Kidney (tissue), 14 donors: Measurements from ENCODE around the gene ABRACL. TPM values are rescaled to one million over a fixed set of nuclear protein-coding genes. Genes with fewer than 3 reads are reported as not detected.

Experiments used
- DNase-seq, 5 donors: peaks; one replicate each; pipeline ENCODE4 v3.0.0-alpha.2; 2013 to 2020
- FAIRE-seq: peaks from 2 replicates; lab custom pipeline; 2012; peaks lifted over from hg19 to GRCh38; lab: Jason Lieb, UNC
- H3K27ac ChIP-seq, 2 donors: one replicate each; pipeline ENCODE4 v1.7.0; 2013; ENCODE audit warnings: low read depth in 2 of 2, low read length in 2 of 2, inconsistent platforms in 1 of 2
- H3K27me3 ChIP-seq: one replicate; pipeline ENCODE4 v1.7.1; 2013; ENCODE audit warnings: low read length, inconsistent platforms; ENCODE audit not compliant: control insufficient read depth, insufficient read depth
- H3K36me3 ChIP-seq, 3 donors: one replicate each; pipeline versions ENCODE4 v1.7.0 to v1.7.1; 2013; ENCODE audit warnings: low read length in 3 of 3, control low read depth in 1 of 3, inconsistent platforms in 1 of 3; ENCODE audit not compliant: insufficient read depth in 3 of 3, control insufficient read depth in 2 of 3
- H3K4me1 ChIP-seq, 3 donors: one replicate each; pipeline versions ENCODE4 v1.7.0 to v1.7.1; 2013; ENCODE audit warnings: low read length in 3 of 3, inconsistent platforms in 1 of 3, low read depth in 1 of 3; ENCODE audit not compliant: control insufficient read depth in 2 of 3, insufficient read depth in 2 of 3
- H3K4me3 ChIP-seq, 3 donors: one replicate each; pipeline versions ENCODE4 v1.7.0 to v1.8.1; 2013; ENCODE audit warnings: low read length in 3 of 3, control low read depth in 1 of 3, inconsistent platforms in 1 of 3
- H3K9ac ChIP-seq, 3 donors: one replicate each; pipeline versions ENCODE4 v1.7.0 to v1.7.1; 2013; ENCODE audit warnings: low read length in 3 of 3, control low read depth in 1 of 3, inconsistent platforms in 1 of 3
- H3K9me3 ChIP-seq, 3 donors: one replicate each; pipeline versions ENCODE4 v1.7.0 to v1.7.1; 2013; ENCODE audit warnings: low read length in 3 of 3, control low read depth in 1 of 3, inconsistent platforms in 1 of 3; ENCODE audit not compliant: control insufficient read depth in 2 of 3, insufficient read depth in 1 of 3
- CTCF ChIP-seq: IDR thresholded peaks from 3 replicates; pipeline ENCODE4 v1.5.1; 2012; ENCODE audit warnings: mild to moderate bottlenecking, moderate library complexity, borderline replicate concordance; ENCODE audit not compliant: insufficient read depth; ENCODE audit errors: extremely low read depth
- intact Hi-C: fragments of 100-400 bp; cut with DNase I; formaldehyde crosslinking; loops from one replicate; pipeline ENCODE4 v1.11.1; 2022
- polyA plus RNA-seq: library from polyadenylated mRNA; stranded (reverse); fragments of 350-450 nt; fragmentation: Illumina TruSeq; extraction: RNeasy Lipid Tissue Mini Kit (QIAGEN cat#74804); gene quantifications from one replicate; pipeline ENCODE4 v1.2.3, GENCODE V29; 2014; ENCODE audit warnings: low read depth, low replicate concordance; ENCODE audit not compliant: insufficient read depth
- total RNA-seq: library from RNA; stranded (reverse); fragmentation: NEBNext Ultra II Directional; extraction: Animal tissue kit (Norgen Biotek cat#: 25700); gene quantifications from one replicate; pipeline ENCODE4 v1.2.1, GENCODE V29; 2021
- donor health status: control.
- donor health status: control.
- donor health status: control.
- donor health status: control.
- donor health status: control.
- donor health status: DM: yes; HTN: yes; CAD: no.
- donor health status: Normal renal cell carcinoma (clear cell type).

Gene ABRACL
- total and polyA plus RNA-seq, 2 donors from 2014 or later = 24.9 to 51.3 TPM

DNA sequence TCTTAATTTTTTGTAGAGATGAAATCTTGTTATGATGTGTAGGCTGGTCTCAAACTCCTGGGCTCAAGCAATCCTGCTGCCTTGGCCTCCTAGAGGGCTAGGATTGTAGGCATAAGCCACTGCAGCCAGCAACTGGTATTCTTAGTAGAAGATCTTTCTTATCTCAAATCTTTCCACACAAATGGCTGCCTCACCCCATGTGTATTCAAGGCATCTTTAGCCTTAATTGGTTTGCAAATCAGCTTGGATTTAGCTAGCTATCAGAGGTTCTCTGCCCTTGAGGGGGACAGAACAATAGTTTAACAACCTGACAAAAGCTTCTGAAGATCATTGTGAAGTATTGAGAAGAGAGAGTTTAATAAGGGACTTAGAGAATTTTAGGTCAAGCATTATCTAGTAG, 17.9 kb upstream of the ABRACL start:
- Histone ChIP-seq H3K9ac (no peak overlapping the region), H3K27ac (no peak overlapping the region), H3K4me3 (no peak overlapping the region), H3K9me3 (no peaks in the 10 kb centered on the region), H3K36me3 (no peaks in the 10 kb centered on the region), H3K27me3 (no peaks in the 10 kb centered on the region), H3K4me1 (peaks cover 0 to 6% (median 0%) of the 10 kb centered on the region in 3 donors)
- FAIRE-seq (no peak), DNase-seq (no peak)
- intact Hi-C loops = no loop called here
- TF ChIP-seq CTCF = no peak

DNA sequence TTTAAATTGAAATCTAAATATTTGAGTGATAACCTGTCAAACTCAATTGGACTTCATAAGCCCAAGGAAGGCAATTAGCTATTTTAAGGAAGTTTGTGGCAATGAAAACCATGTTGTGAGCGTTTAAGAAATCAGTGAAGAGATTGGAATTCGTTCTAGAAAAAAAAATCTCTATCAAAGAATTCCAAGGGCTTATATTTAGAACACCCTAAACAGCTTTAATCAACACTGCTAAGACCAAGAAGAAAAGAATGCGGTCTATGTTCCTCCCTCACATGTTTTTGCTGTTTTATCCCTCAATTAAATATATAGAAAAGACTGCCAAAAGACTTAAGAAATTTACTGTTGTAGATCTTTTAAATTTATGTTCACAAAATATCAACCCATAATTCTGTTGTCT, 16.6 kb upstream of the ABRACL start:
- DNase-seq = no peak
- Histone ChIP-seq H3K27me3 (no peaks in the 10 kb centered on the region), H3K9me3 (no peaks in the 10 kb centered on the region)

GRCh38 chr6:139013185-139013800, 15.3 kb upstream of the ABRACL start:
- intact Hi-C loops = no loop called here
- TF ChIP-seq CTCF = no peak
- DNase-seq (no peak), FAIRE-seq (no peak)
- Histone ChIP-seq H3K27me3 (no peaks in the 10 kb centered on the region), H3K4me1 (peaks cover 6 to 18% (median 6%) of the 10 kb centered on the region in 3 donors), H3K36me3 (no peaks in the 10 kb centered on the region), H3K9me3 (no peaks in the 10 kb centered on the region), H3K27ac (peak overlapping the region in 1 of 2 donors; percentile 13), H3K9ac (no peak overlapping the region), H3K4me3 (no peak overlapping the region)

More for the DNA sequence above, 16.6 kb upstream of the ABRACL start:
- FAIRE-seq = no peak
- Histone ChIP-seq H3K36me3 (no peaks in the 10 kb centered on the region), H3K4me3 (no peak overlapping the region), H3K27ac (no peak overlapping the region), H3K4me1 (peaks cover 4 to 13% (median 6%) of the 10 kb centered on the region in 3 donors), H3K9ac (no peak overlapping the region)
- TF ChIP-seq CTCF = no peak
- intact Hi-C loops = no loop called here
